SK-N-SH treated with all-trans-retinoic acid at 6 μM for 48 hours (cell line): Measurements from ENCODE around the gene RIMOC1.

Experiments
- ARNTL ChIP-seq: fragments of 450-650 bp; formaldehyde crosslinking; IDR thresholded peaks from 2 replicates; pipeline ENCODE4 v1.5.0; 2020; ENCODE audit warnings: low read depth, mild to moderate bottlenecking, moderate library complexity, borderline replicate concordance
- BACH2 ChIP-seq: fragments of 250-450 bp; sonication (Bioruptor Pico); IDR thresholded peaks from 2 replicates; pipeline ENCODE4 v1.9.0; 2021; ENCODE audit warnings: mild to moderate bottlenecking, borderline replicate concordance
- CREB5 ChIP-seq: fragments of 250-450 bp; sonication (Bioruptor Pico); IDR thresholded peaks from 2 replicates; pipeline ENCODE4 v1.5.1; 2020; ENCODE audit warnings: low read depth, mild to moderate bottlenecking, moderate library complexity
- PATZ1 ChIP-seq: fragments of 250-450 bp; sonication (Bioruptor Pico); IDR thresholded peaks from 2 replicates; pipeline ENCODE4 v1.8.0; 2020; ENCODE audit warnings: mild to moderate bottlenecking, moderate library complexity, borderline replicate concordance
- TCF4 ChIP-seq: fragments of 250-450 bp; sonication (Bioruptor Pico); IDR thresholded peaks from 2 replicates; pipeline ENCODE4 v1.8.0; 2021; ENCODE audit warnings: mild to moderate bottlenecking, moderate library complexity, borderline replicate concordance
- TOX ChIP-seq: fragments of 250-450 bp; sonication (Bioruptor Pico); IDR thresholded peaks from 2 replicates; pipeline ENCODE4 v1.8.0; 2021; ENCODE audit warnings: mild to moderate bottlenecking, moderate library complexity, borderline replicate concordance
- ZC3H10 ChIP-seq: fragments of 250-450 bp; sonication (Bioruptor Pico); IDR thresholded peaks from 2 replicates; pipeline ENCODE4 v1.5.1; 2021; ENCODE audit warnings: mild to moderate bottlenecking, moderate library complexity
- ZNF565 ChIP-seq: fragments of 450-650 bp; formaldehyde crosslinking; conservative IDR thresholded peaks from 2 replicates; pipeline ENCODE4 v1.5.0; 2020; ENCODE audit warnings: low read depth, mild to moderate bottlenecking, moderate library complexity
- ZNF8 ChIP-seq: fragments of 450-650 bp; formaldehyde crosslinking; IDR thresholded peaks from 2 replicates; pipeline ENCODE4 v1.5.0; 2020; ENCODE audit warnings: mild to moderate bottlenecking, moderate library complexity

GRCh38 chr5:41927604-41928003 is 23.5 kb downstream of the RIMOC1 start:
- TF ChIP-seq ZNF565 (CRISPR knock-in tag) (no peak), TCF4 (CRISPR knock-in tag) (no peak), CREB5 (CRISPR knock-in tag) (no peak), PATZ1 (CRISPR knock-in tag) (no peak), ZC3H10 (CRISPR knock-in tag) (no peak), ARNTL (no peak), BACH2 (CRISPR knock-in tag) (no peak), ZNF8 (CRISPR knock-in tag) (no peak), TOX (CRISPR knock-in tag) (no peak)
